Activated CD4-positive, CD25-positive, alpha-beta regulatory T cell treated with anti-CD3 and anti-CD28 coated beads, Interleukin-2, amount 50 U/mL, for 16 hours (primary cell): ENCODE data around the gene GAB1.

Experiments used
- DNase-seq: peaks from one replicate; pipeline ENCODE4 v3.0.0-alpha.2; 2020; ENCODE audit warnings: low read depth, low spot score

GAB1 gene

GRCh38 chr4:143336781-143337599, at the start of gene GAB1:
Gene GAB1 (plus strand): TSS chr4:143336876. CDS start chr4:143337189, 313 bp downstream.
- no peak for DNase-seq

GRCh38 chr4:143287572-143287923, 49.1 kb upstream of the GAB1 start:
- DNase-seq: no peak

GRCh38 chr4:143288171-143288570, 48.5 kb upstream of the GAB1 start:
- no peak for DNase-seq

- DNase-seq: no peak
Measured at GRCh38 chr4:143289370-143289769, 47.3 kb upstream of the GAB1 start.

GRCh38 chr4:143291314-143291713, 45.4 kb upstream of the GAB1 start:
- DNase-seq: no peak

GRCh38 chr4:143292858-143293257, 43.8 kb upstream of the GAB1 start:
- no peak for DNase-seq

- DNase-seq: no peak
Measured at GRCh38 chr4:143294310-143294709, 42.4 kb upstream of the GAB1 start.

- DNase-seq: no peak
Measured at GRCh38 chr4:143294710-143295275, 41.9 kb upstream of the GAB1 start.

GRCh38 chr4:143296397-143297067, 40.1 kb upstream of the GAB1 start:
- no peak for DNase-seq

GRCh38 chr4:143300860-143301259, 35.8 kb upstream of the GAB1 start:
- DNase-seq: no peak

GRCh38 chr4:143302536-143302935, 34.1 kb upstream of the GAB1 start:
- no peak for DNase-seq

- DNase-seq: no peak
Measured at GRCh38 chr4:143306788-143307187, 29.9 kb upstream of the GAB1 start.

GRCh38 chr4:143307531-143307930, 29.1 kb upstream of the GAB1 start:
- no peak for DNase-seq

- no peak for DNase-seq
Measured at GRCh38 chr4:143308377-143308776, 28.3 kb upstream of the GAB1 start.

GRCh38 chr4:143311924-143312323, 24.8 kb upstream of the GAB1 start:
- no peak for DNase-seq

- DNase-seq: no peak
Measured at GRCh38 chr4:143313521-143313920, 23.2 kb upstream of the GAB1 start.

GRCh38 chr4:143313996-143314395, 22.7 kb upstream of the GAB1 start:
- no peak for DNase-seq

- no peak for DNase-seq
Measured at GRCh38 chr4:143320113-143320512, 16.6 kb upstream of the GAB1 start.

- DNase-seq: no peak
Measured at GRCh38 chr4:143326735-143327134, 9.9 kb upstream of the GAB1 start.

- no peak for DNase-seq
Measured at GRCh38 chr4:143329985-143330384, 6.7 kb upstream of the GAB1 start.

- DNase-seq: no peak
Measured at GRCh38 chr4:143335979-143336780, 496 bp upstream of the GAB1 start.
